PC-3 (cell line): ENCODE results near the gene MORN5. TPM values are rescaled to one million over a fixed set of nuclear protein-coding genes. Genes with fewer than 3 reads are reported as not detected.
A peak's percentile ranks its signal among the peaks of the same experiment; 100 is the strongest.

Experiments
- ATAC-seq: fragments of 200-7000 bp; cut with Tn5 transposase; 2 replicates; pipeline ENCODE4 v1.9.1; 2020; ENCODE audit warnings: mild to moderate bottlenecking, moderate library complexity
- BruUV-seq: library from RNA; stranded (reverse); fragments of 400-500 nt; replicated peaks from 2 replicates; lab custom pipeline; 2021; lab: Mats Ljungman, UMichigan
- CTCF ChIA-PET: fragments of 300-600 bp; sonication (Branson Sonifier 250); formaldehyde crosslinking; loops from one replicate; lab custom pipeline; 2022; ENCODE audit warnings: antibody characterized with exemption; lab: Charles Lee
- POLR2A ChIA-PET: fragments of 300-600 bp; sonication (Branson Sonifier 250); formaldehyde crosslinking; loops from one replicate; lab custom pipeline; 2022; ENCODE audit warnings: antibody characterized with exemption; ENCODE audit not compliant: unreplicated experiment; lab: Charles Lee
- DNase-seq: peaks from one replicate; pipeline ENCODE4 v3.0.0-alpha.2; 2015
- H2AFZ ChIP-seq: fragments of 300-600 bp; sonication (generic); 2 replicates; pipeline ENCODE4 v1.6.0; 2016; ENCODE audit warnings: antibody characterized with exemption, low read length
- H3F3A ChIP-seq: fragments of 300-600 bp; sonication (generic); one replicate; pipeline ENCODE4 v1.6.0; 2017; ENCODE audit warnings: antibody characterized with exemption, low read length, control low read depth, mild to moderate bottlenecking; ENCODE audit not compliant: unreplicated experiment
- H3K27ac ChIP-seq: fragments of 300-600 bp; sonication (generic); 2 replicates; pipeline ENCODE4 v1.5.1; 2016; ENCODE audit warnings: mild to moderate bottlenecking, low read length
- H3K27me3 ChIP-seq: fragments of 300-600 bp; sonication (generic); 2 replicates; pipeline ENCODE4 v1.6.1; 2016; ENCODE audit warnings: low read length, mixed read lengths
- H3K36me3 ChIP-seq: fragments of 300-600 bp; sonication (generic); 2 replicates; pipeline ENCODE4 v1.6.1; 2016; ENCODE audit warnings: low read depth, mixed run types, low read length, mixed read lengths
- H3K4me1 ChIP-seq: fragments of 300-600 bp; sonication (generic); 2 replicates; pipeline ENCODE4 v1.5.1; 2016; ENCODE audit warnings: low read length; ENCODE audit not compliant: insufficient read depth
- H3K4me2 ChIP-seq: fragments of 300-600 bp; sonication (generic); 2 replicates; pipeline ENCODE4 v1.6.0; 2016; ENCODE audit warnings: low read length
- H3K4me3 ChIP-seq: fragments of 300-600 bp; sonication (generic); 2 replicates; pipeline ENCODE4 v1.5.1; 2016; ENCODE audit warnings: mild to moderate bottlenecking, low read length, mixed read lengths
- H3K79me2 ChIP-seq: fragments of 300-600 bp; sonication (generic); 2 replicates; pipeline ENCODE4 v1.6.1; 2017; ENCODE audit warnings: low read length, mixed read lengths
- H3K9ac ChIP-seq: fragments of 300-600 bp; sonication (generic); 2 replicates; pipeline ENCODE4 v1.6.0; 2016; ENCODE audit warnings: mild to moderate bottlenecking, low read length
- H3K9me2 ChIP-seq: fragments of 300-600 bp; sonication (generic); replicated peaks from 2 replicates; pipeline ENCODE4 v1.6.1; 2016; ENCODE audit warnings: mixed run types, low read length, mixed read lengths
- H3K9me3 ChIP-seq: fragments of 300-600 bp; sonication (generic); 2 replicates; pipeline ENCODE4 v1.6.1; 2016; ENCODE audit warnings: low read length, mixed read lengths
- H4K20me1 ChIP-seq: fragments of 300-600 bp; sonication (generic); 2 replicates; pipeline ENCODE4 v1.6.1; 2016; ENCODE audit warnings: low read length, mixed read lengths
- EZH2 ChIP-seq: fragments of 300-600 bp; sonication (generic); IDR thresholded peaks from one replicate; pipeline ENCODE4 v1.6.1; 2017; ENCODE audit warnings: antibody characterized with exemption, mild to moderate bottlenecking, low read length; ENCODE audit not compliant: unreplicated experiment
- EZH2phosphoT487 ChIP-seq: fragments of 300-600 bp; sonication (generic); IDR thresholded peaks from 2 replicates; pipeline ENCODE4 v1.6.1; 2018; ENCODE audit warnings: mild to moderate bottlenecking, antibody characterized with exemption, low read length, borderline replicate concordance
- intact Hi-C: fragments of 100-400 bp; cut with micrococcal nuclease; formaldehyde crosslinking; loops from 2 replicates; pipeline ENCODE4 v1.9.0; 2023
- total RNA-seq: library from RNA; depleted of rRNA; stranded (reverse); fragments of >200 nt; gene quantifications from 2 replicates; pipeline ENCODE4 v1.2.3, GENCODE V29; 2014
- TF ChIP-seq, protein P1 (sequence below): fragments of 300-600 bp; sonication (generic); conservative IDR thresholded peaks from 2 replicates; pipeline ENCODE4 v1.5.1; 2017; ENCODE audit warnings: antibody characterized with exemption, low read depth, mild to moderate bottlenecking, low read length

MORN5 gene
- total RNA-seq, 1 experiment from 2014 or later = not detected

DNA sequence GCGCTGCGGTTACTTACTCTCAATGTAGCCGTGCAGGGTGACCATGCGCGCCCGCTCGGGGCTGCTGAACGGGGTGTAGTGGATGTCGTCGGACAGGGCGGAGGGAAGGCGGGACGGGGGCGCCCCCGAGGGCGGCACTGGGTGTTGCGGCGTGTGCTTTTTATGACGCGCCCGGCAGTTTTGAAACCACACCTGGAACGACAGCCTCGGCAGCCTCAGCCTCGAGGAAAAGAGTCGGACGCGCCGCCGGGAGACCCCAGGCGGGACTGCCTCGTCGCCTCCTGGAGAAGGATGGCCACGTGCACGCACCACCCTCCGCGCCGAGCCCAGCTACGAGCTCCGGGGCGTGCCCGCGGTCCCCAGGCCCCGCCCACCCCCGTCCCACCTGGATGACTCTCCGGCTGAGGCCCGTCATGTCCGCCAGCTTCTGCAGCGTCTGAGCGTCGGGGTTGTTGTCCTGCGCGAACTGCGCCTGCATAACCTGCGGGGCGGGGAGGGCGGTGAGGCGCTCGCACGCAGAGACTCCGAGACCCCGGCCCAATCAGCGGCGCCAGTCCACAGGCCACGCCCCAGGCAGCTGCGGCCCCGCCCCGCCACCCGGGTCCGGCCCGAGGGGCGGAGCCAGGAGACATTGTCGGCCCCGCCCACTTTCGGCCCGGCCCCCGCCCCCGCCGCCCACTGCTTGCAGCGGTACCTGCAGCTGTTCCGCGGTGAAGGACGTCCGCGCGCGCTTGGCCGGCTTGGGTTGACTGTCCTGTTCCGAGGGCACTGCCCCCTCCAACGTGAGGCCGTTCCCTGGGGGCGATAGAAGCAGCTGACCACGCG is 54.1 kb downstream of the MORN5 start:
- no TSS peak for BruUV-seq
- Histone ChIP-seq H3K27ac (no peak overlapping the region), H4K20me1 (no peaks in the 10 kb centered on the region), H3K4me1 (peaks cover 31% of the 10 kb centered on the region), H3K9me3 (no peaks in the 10 kb centered on the region), H3K36me3 (no peaks in the 10 kb centered on the region), H3K9ac (peak overlapping the region; percentile 60), H3K4me2 (peak overlapping the region; percentile 91), H3K27me3 (no peaks in the 10 kb centered on the region), H3K9me2 (no peaks in the 10 kb centered on the region), H3F3A (no peaks in the 10 kb centered on the region), H3K4me3 (peak overlapping the region; percentile 67), H3K79me2 (peaks cover 23% of the 10 kb centered on the region), H2AFZ (peak overlapping the region; percentile 79)
- peak; percentile 92 for ATAC-seq
- POLR2A ChIA-PET = interaction anchor here (0.6 kb wide), 1 partner anchor 70 kb away, joined by 3 read pairs; no protein-coding TSS in a partner anchor
- intact Hi-C loops = no loop called here
- TF ChIP-seq EZH2 (no peak), EZH2phosphoT487 (no peak)
- TF ChIP-seq, protein P1, sequence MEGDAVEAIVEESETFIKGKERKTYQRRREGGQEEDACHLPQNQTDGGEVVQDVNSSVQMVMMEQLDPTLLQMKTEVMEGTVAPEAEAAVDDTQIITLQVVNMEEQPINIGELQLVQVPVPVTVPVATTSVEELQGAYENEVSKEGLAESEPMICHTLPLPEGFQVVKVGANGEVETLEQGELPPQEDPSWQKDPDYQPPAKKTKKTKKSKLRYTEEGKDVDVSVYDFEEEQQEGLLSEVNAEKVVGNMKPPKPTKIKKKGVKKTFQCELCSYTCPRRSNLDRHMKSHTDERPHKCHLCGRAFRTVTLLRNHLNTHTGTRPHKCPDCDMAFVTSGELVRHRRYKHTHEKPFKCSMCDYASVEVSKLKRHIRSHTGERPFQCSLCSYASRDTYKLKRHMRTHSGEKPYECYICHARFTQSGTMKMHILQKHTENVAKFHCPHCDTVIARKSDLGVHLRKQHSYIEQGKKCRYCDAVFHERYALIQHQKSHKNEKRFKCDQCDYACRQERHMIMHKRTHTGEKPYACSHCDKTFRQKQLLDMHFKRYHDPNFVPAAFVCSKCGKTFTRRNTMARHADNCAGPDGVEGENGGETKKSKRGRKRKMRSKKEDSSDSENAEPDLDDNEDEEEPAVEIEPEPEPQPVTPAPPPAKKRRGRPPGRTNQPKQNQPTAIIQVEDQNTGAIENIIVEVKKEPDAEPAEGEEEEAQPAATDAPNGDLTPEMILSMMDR = no peak
- DNase-seq = peak; percentile 89
- CTCF ChIA-PET = interaction anchor here (0.5 kb wide), 1 partner anchor 946 kb away, joined by 10 read pairs; the partner anchor contains the start of gene GSN

DNA sequence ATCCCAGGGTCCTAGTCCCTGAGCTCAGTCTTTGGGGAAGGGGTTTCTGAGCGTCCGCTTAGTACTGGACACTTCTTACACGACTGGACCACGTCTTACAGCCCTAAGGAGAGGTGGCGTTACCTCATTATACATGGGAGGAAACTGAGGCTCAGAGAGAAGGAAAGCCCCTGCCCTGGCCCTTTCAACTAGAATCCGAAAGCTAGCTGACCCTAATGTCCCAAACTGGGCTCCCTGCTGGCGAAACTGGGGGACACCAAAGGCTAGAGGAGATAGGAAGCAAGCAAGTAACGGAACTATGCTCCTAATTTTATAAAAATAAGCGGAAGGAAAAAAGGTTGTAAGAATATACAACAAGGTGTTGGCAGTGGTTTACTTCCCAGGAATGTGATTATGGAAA is 54.8 kb downstream of the MORN5 start:
- intact Hi-C loops = no loop called here
- ATAC-seq (no peak), DNase-seq (no peak)
- BruUV-seq = TSS peak; percentile 32
- Histone ChIP-seq H3K4me2 (peak overlapping the region; percentile 91), H3K4me1 (peaks cover 32% of the 10 kb centered on the region), H3K36me3 (no peaks in the 10 kb centered on the region), H3K9ac (no peak overlapping the region), H3K4me3 (peak overlapping the region; percentile 67), H3K9me2 (no peaks in the 10 kb centered on the region), H3K79me2 (peaks cover 23% of the 10 kb centered on the region), H4K20me1 (no peaks in the 10 kb centered on the region), H2AFZ (peak overlapping the region; percentile 79), H3K27me3 (no peaks in the 10 kb centered on the region), H3K9me3 (no peaks in the 10 kb centered on the region), H3F3A (no peaks in the 10 kb centered on the region), H3K27ac (no peak overlapping the region)
- ChIA-PET CTCF (no interaction called here), POLR2A (no interaction called here)
- TF ChIP-seq EZH2 = no peak
- TF ChIP-seq, protein P1 = no peak
- no peak for TF ChIP-seq EZH2phosphoT487

DNA sequence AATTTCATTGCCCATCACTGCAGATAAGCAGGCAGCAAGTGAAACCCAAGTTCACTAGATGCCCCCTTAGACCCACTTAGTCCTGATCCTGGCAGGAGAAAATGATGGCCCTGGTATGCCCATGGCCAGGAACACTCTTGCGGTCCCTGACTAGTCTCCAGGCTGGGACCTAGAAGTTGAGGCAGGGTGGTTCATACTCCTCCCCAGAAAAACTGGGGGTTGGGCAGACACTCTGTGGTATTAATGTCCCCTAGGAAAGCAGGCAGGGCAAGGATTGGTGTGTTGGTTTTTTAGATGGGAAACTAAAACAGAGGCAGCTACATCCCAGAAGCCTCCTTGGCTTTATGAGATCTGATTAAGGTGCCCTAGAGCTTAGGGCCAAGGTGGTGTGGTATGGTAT is 56.0 kb downstream of the MORN5 start:
- Histone ChIP-seq H4K20me1 (no peaks in the 10 kb centered on the region), H3K27ac (no peak overlapping the region), H3K4me1 (peaks cover 32% of the 10 kb centered on the region), H2AFZ (no peak overlapping the region), H3K79me2 (peaks cover 23% of the 10 kb centered on the region), H3K27me3 (no peaks in the 10 kb centered on the region), H3K9ac (no peak overlapping the region), H3F3A (no peaks in the 10 kb centered on the region), H3K4me2 (no peak overlapping the region), H3K9me2 (no peaks in the 10 kb centered on the region), H3K9me3 (no peaks in the 10 kb centered on the region), H3K36me3 (no peaks in the 10 kb centered on the region), H3K4me3 (no peak overlapping the region)
- ChIA-PET POLR2A (no interaction called here), CTCF (no interaction called here)
- DNase-seq = no peak
- intact Hi-C loops = no loop called here
- BruUV-seq = no TSS peak
- TF ChIP-seq EZH2 = no peak
- TF ChIP-seq, protein P1 = no peak
- ATAC-seq = no peak
